Measurements from ENCODE around the gene PRR5L.

The PRR5L gene

GRCh38 chr11:36268337-36268985 lies 27.6 kb upstream of the PRR5L start:
- peaks cover 10% of the 10 kb centered on the region for H3K27me3 Mint-ChIP-seq (ENCODE audit: low read depth)

GRCh38 chr11:36270701-36271100 lies 25.4 kb upstream of the PRR5L start:
- H3K9me3 Mint-ChIP-seq = no peaks in the 10 kb centered on the region
- no peak overlapping the region for H3K27ac Mint-ChIP-seq
- H3K36me3 Mint-ChIP-seq (ENCODE audit: low read depth) = peaks cover 9% of the 10 kb centered on the region
- H3K4me3 Mint-ChIP-seq = no peak overlapping the region
- H3K27me3 Mint-ChIP-seq (ENCODE audit: low read depth) = no peaks in the 10 kb centered on the region
- H3K4me1 Mint-ChIP-seq (ENCODE audit: low read depth) = no peaks in the 10 kb centered on the region

More at GRCh38 chr11:36268337-36268985, 27.6 kb upstream of the PRR5L start:
- Mint-ChIP-seq H3K4me3 (no peak overlapping the region), H3K27ac (no peak overlapping the region), H3K9me3 (no peaks in the 10 kb centered on the region), H3K36me3 (ENCODE audit: low read depth) (peaks cover 7% of the 10 kb centered on the region), H3K4me1 (ENCODE audit: low read depth) (no peaks in the 10 kb centered on the region)

GRCh38 chr11:36271794-36272407 lies 24.2 kb upstream of the PRR5L start:
- H3K4me3 Mint-ChIP-seq = no peak overlapping the region
- H3K27ac Mint-ChIP-seq = no peak overlapping the region
- H3K4me1 Mint-ChIP-seq (ENCODE audit: low read depth) = no peaks in the 10 kb centered on the region
- peaks cover 9% of the 10 kb centered on the region for H3K36me3 Mint-ChIP-seq (ENCODE audit: low read depth)
- H3K9me3 Mint-ChIP-seq = no peaks in the 10 kb centered on the region
- no peaks in the 10 kb centered on the region for H3K27me3 Mint-ChIP-seq (ENCODE audit: low read depth)

- Mint-ChIP-seq H3K4me3 (no peak overlapping the region), H3K9me3 (no peaks in the 10 kb centered on the region), H3K4me1 (ENCODE audit: low read depth) (no peaks in the 10 kb centered on the region), H3K27me3 (ENCODE audit: low read depth) (no peaks in the 10 kb centered on the region), H3K36me3 (ENCODE audit: low read depth) (peaks cover 9% of the 10 kb centered on the region), H3K27ac (no peak overlapping the region)
These were observed 23.0 kb upstream of the PRR5L start for GRCh38 chr11:36273110-36273509.

GRCh38 chr11:36274414-36274813 lies 21.7 kb upstream of the PRR5L start:
- H3K4me1 Mint-ChIP-seq (ENCODE audit: low read depth) = no peaks in the 10 kb centered on the region
- peaks cover 9% of the 10 kb centered on the region for H3K36me3 Mint-ChIP-seq (ENCODE audit: low read depth)
- H3K9me3 Mint-ChIP-seq = no peaks in the 10 kb centered on the region
- no peak overlapping the region for H3K27ac Mint-ChIP-seq
- H3K4me3 Mint-ChIP-seq = no peak overlapping the region
- no peaks in the 10 kb centered on the region for H3K27me3 Mint-ChIP-seq (ENCODE audit: low read depth)

- no peaks in the 10 kb centered on the region for H3K4me1 Mint-ChIP-seq (ENCODE audit: low read depth)
- peaks cover under 1% of the 10 kb centered on the region for H3K36me3 Mint-ChIP-seq (ENCODE audit: low read depth)
- no peak overlapping the region for H3K27ac Mint-ChIP-seq
- no peak overlapping the region for H3K4me3 Mint-ChIP-seq
- H3K9me3 Mint-ChIP-seq = no peaks in the 10 kb centered on the region
- no peaks in the 10 kb centered on the region for H3K27me3 Mint-ChIP-seq (ENCODE audit: low read depth)
These were observed 17.4 kb upstream of the PRR5L start for GRCh38 chr11:36278531-36279282.

GRCh38 chr11:36280531-36280930 lies 15.6 kb upstream of the PRR5L start:
- Mint-ChIP-seq H3K36me3 (ENCODE audit: low read depth) (no peaks in the 10 kb centered on the region), H3K4me1 (ENCODE audit: low read depth) (peaks cover 2% of the 10 kb centered on the region), H3K27ac (no peak overlapping the region), H3K27me3 (ENCODE audit: low read depth) (no peaks in the 10 kb centered on the region), H3K9me3 (no peaks in the 10 kb centered on the region), H3K4me3 (no peak overlapping the region)

GRCh38 chr11:36281850-36282249 lies 14.2 kb upstream of the PRR5L start:
- H3K27me3 Mint-ChIP-seq (ENCODE audit: low read depth) = no peaks in the 10 kb centered on the region
- no peaks in the 10 kb centered on the region for H3K9me3 Mint-ChIP-seq
- no peaks in the 10 kb centered on the region for H3K36me3 Mint-ChIP-seq (ENCODE audit: low read depth)
- H3K4me3 Mint-ChIP-seq = no peak overlapping the region
- H3K4me1 Mint-ChIP-seq (ENCODE audit: low read depth) = peaks cover 2% of the 10 kb centered on the region
- no peak overlapping the region for H3K27ac Mint-ChIP-seq

GRCh38 chr11:36282926-36283325 lies 13.2 kb upstream of the PRR5L start:
- no peaks in the 10 kb centered on the region for H3K9me3 Mint-ChIP-seq
- H3K27me3 Mint-ChIP-seq (ENCODE audit: low read depth) = no peaks in the 10 kb centered on the region
- no peaks in the 10 kb centered on the region for H3K36me3 Mint-ChIP-seq (ENCODE audit: low read depth)
- no peak overlapping the region for H3K4me3 Mint-ChIP-seq
- no peak overlapping the region for H3K27ac Mint-ChIP-seq
- H3K4me1 Mint-ChIP-seq (ENCODE audit: low read depth) = peaks cover 6% of the 10 kb centered on the region

- Mint-ChIP-seq H3K27ac (peak overlapping the region; percentile 79), H3K9me3 (no peaks in the 10 kb centered on the region), H3K36me3 (ENCODE audit: low read depth) (no peaks in the 10 kb centered on the region), H3K27me3 (ENCODE audit: low read depth) (no peaks in the 10 kb centered on the region), H3K4me1 (ENCODE audit: low read depth) (peaks cover 24% of the 10 kb centered on the region), H3K4me3 (peak overlapping the region; percentile 91)
These were observed 7.5 kb upstream of the PRR5L start for GRCh38 chr11:36288442-36289225.

- peak within 1 kb of the TSS; percentile 79 for H3K27ac Mint-ChIP-seq
- peaks cover 24% of the 10 kb centered on the region for H3K4me1 Mint-ChIP-seq (ENCODE audit: low read depth)
- no peaks in the 10 kb centered on the region for H3K27me3 Mint-ChIP-seq (ENCODE audit: low read depth)
- H3K4me3 Mint-ChIP-seq = peak within 1 kb of the TSS; percentile 91
- no peaks in the 10 kb centered on the region for H3K9me3 Mint-ChIP-seq
- H3K36me3 Mint-ChIP-seq (ENCODE audit: low read depth) = no peaks in the 10 kb centered on the region
These were observed 6.7 kb upstream of the PRR5L start, which contains the start of gene COMMD9 for GRCh38 chr11:36289226-36289852. TSS of gene COMMD9 (minus strand) at chr11:36289424. CDS start at chr11:36289412, 12 bp downstream.

- no peaks in the 10 kb centered on the region for H3K27me3 Mint-ChIP-seq (ENCODE audit: low read depth)
- peaks cover 22% of the 10 kb centered on the region for H3K4me1 Mint-ChIP-seq (ENCODE audit: low read depth)
- H3K9me3 Mint-ChIP-seq = no peaks in the 10 kb centered on the region
- H3K4me3 Mint-ChIP-seq = no peak overlapping the region
- no peaks in the 10 kb centered on the region for H3K36me3 Mint-ChIP-seq (ENCODE audit: low read depth)
- no peak overlapping the region for H3K27ac Mint-ChIP-seq
These were observed 3.8 kb upstream of the PRR5L start for GRCh38 chr11:36292311-36292722.

- H3K27me3 Mint-ChIP-seq (ENCODE audit: low read depth) = peaks cover 5% of the 10 kb centered on the region
- H3K36me3 Mint-ChIP-seq (ENCODE audit: low read depth) = no peaks in the 10 kb centered on the region
- H3K9me3 Mint-ChIP-seq = no peaks in the 10 kb centered on the region
- no peak overlapping the region for H3K4me3 Mint-ChIP-seq
- H3K4me1 Mint-ChIP-seq (ENCODE audit: low read depth) = peaks cover 3% of the 10 kb centered on the region
- H3K27ac Mint-ChIP-seq = no peak overlapping the region
These were observed 926 bp downstream of the PRR5L start for GRCh38 chr11:36296884-36297543.

Measured in T-helper 1 cell treated with Interleukin-12 subunit alpha and Interleukin-12 subunit beta and Interleukin-4 antibody, amounts not matched to agents 30 μg/mL and 1 μg/mL, for 36 hours (primary cell).